Erythroblast (primary cell): Measurements from ENCODE around the gene CDK17.

Experiments
- GATA1 ChIP-seq: IDR thresholded peaks from 2 replicates; pipeline ENCODE4 v1.6.1; 2011; ENCODE audit warnings: low read depth, mild to moderate bottlenecking, control low read depth, low read length, moderate library complexity
- POLR2A ChIP-seq: IDR thresholded peaks from 2 replicates; pipeline ENCODE4 v1.6.1; 2011; ENCODE audit warnings: mild to moderate bottlenecking, low read length

DNA sequence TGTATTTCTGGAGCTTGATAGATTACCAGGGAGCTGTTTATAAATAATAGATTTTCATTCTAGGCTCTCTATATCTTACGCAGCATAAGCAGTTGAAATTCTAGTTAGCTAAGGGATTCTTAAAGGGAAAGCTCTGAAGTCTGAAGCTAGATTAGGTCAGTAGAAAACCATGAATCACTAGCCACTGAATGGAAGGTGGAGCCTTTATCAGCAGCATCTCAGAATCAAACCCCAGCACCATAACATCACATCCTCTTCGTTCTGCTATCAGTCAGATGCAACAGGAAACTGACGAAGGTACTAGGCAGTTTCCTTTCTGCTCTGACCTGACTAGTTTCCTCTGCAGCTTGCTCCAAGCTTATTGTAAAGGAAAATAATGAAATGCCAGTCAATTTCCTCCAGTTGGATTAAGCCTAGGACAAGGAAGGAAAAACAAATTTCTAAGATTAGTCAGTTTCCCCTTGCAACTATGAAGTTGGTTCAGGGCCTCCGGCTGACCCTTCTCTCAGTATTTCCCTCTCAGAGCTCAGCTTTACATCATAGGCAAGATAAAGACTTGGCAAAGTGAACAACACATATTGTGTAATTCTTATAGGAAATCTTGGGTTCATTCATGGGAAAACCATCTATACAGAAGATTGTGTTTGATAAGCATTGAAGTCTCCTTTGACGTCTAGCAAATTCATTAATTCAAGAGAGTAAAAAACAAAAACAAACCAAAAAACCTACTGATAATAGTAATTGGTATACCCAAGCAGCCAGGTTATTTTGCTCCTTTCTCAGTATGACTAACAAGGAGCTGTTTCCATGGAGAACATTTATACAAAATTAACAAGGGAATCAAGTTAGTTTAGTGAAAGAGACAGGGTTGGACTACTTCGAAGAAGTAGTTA lies 45.7 kb upstream of the CDK17 start:
- TF ChIP-seq POLR2A: no peak
- TF ChIP-seq GATA1: no peak
